ENCODE results near the gene TMEM217.

DNA sequence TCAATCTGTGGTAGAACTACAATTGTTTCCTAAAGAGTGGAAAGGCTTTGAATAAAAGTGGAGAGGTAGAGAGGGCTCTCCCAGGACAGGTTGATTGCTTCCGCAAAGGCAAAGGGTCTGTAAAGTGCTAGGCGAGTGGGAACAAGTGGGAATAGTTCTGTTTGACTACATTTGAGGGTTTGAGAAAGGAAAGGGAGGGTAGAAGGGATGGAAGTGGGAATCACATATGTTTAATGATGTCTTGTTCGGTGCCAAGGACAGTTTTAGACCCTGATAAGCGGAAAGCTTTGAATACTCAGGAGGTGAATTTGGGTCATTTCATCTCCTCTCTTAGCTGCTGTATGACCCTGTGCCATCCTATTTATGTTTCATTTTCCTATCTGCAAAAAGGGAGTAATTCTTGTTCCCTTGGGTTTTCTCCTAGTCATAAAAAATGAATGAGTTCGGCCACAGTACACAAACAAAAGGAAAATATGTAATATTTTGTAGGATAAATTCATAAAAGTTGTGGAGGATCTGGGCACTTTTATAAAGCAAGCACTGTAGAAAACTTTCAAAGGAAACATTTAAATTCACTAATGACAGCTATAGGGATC is 89.7 kb downstream of the TMEM217 start:
- TF ChIP-seq, protein P1, sequence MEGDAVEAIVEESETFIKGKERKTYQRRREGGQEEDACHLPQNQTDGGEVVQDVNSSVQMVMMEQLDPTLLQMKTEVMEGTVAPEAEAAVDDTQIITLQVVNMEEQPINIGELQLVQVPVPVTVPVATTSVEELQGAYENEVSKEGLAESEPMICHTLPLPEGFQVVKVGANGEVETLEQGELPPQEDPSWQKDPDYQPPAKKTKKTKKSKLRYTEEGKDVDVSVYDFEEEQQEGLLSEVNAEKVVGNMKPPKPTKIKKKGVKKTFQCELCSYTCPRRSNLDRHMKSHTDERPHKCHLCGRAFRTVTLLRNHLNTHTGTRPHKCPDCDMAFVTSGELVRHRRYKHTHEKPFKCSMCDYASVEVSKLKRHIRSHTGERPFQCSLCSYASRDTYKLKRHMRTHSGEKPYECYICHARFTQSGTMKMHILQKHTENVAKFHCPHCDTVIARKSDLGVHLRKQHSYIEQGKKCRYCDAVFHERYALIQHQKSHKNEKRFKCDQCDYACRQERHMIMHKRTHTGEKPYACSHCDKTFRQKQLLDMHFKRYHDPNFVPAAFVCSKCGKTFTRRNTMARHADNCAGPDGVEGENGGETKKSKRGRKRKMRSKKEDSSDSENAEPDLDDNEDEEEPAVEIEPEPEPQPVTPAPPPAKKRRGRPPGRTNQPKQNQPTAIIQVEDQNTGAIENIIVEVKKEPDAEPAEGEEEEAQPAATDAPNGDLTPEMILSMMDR (conservative IDR thresholded peaks at IDR 0.05 in 1 of 2, IDR thresholded peaks at IDR 0.05 in 1 of 2; ENCODE audit: extremely low read depth in 1 of 2, insufficient read depth in 1 of 2, low read depth in 1 of 2, low read length in 2 of 2) = no peak
- no peak for TF ChIP-seq EZH2 (IDR thresholded peaks at IDR 0.05; ENCODE audit: borderline replicate concordance, low read length)

All from mammary epithelial cell (primary cell).